Fibroblast of mammary gland (primary cell): Measurements from ENCODE around the gene CDC42EP4.
A peak's percentile ranks its signal among the peaks of the same experiment; 100 is the strongest.

Source experiments
- DNase-seq: peaks from one replicate; pipeline ENCODE4 v3.0.0-alpha.2; 2010; ENCODE audit warnings: low read depth
- H3K4me3 ChIP-seq: 2 replicates; pipeline ENCODE4 v1.5.1; 2011; ENCODE audit warnings: low read depth, mild to moderate bottlenecking, low read length, moderate library complexity; ENCODE audit not compliant: control insufficient read depth
- CTCF ChIP-seq: conservative IDR thresholded peaks from 2 replicates; pipeline ENCODE4 v1.5.1; 2011; ENCODE audit warnings: low read depth, low read length, inconsistent platforms; ENCODE audit not compliant: control insufficient read depth, insufficient read depth

CDC42EP4 gene

GRCh38 chr17:73247726-73248125 lies 64.1 kb downstream of the CDC42EP4 start:
- TF ChIP-seq CTCF = peak; percentile 25
- H3K4me3 ChIP-seq = no peak overlapping the region
- DNase-seq = peak; percentile 24

- TF ChIP-seq CTCF = no peak
- no peak for DNase-seq
Measured at GRCh38 chr17:73240561-73240960, 71.2 kb downstream of the CDC42EP4 start.

GRCh38 chr17:73237714-73238113 lies 74.1 kb downstream of the CDC42EP4 start:
- no peak for DNase-seq
- no peak overlapping the region for H3K4me3 ChIP-seq
- TF ChIP-seq CTCF = no peak

More at GRCh38 chr17:73240561-73240960, 71.2 kb downstream of the CDC42EP4 start:
- no peak overlapping the region for H3K4me3 ChIP-seq

GRCh38 chr17:73234736-73235135 lies 77.1 kb downstream of the CDC42EP4 start:
- TF ChIP-seq CTCF = no peak
- DNase-seq = no peak
- H3K4me3 ChIP-seq = no peak overlapping the region
